Body of pancreas (tissue), 4 donors: Measurements from ENCODE around the gene TWIST1. TPM values are rescaled to one million over a fixed set of nuclear protein-coding genes. Genes with fewer than 3 reads are reported as not detected.

Experiments used
- ATAC-seq: fragments of 150-250 bp; one replicate; pipeline ENCODE4 v1.9.1; 2016
- DNase-seq, 4 donors: peaks; one replicate each; pipeline ENCODE4 v3.0.0-alpha.2; 2019
- H3K27ac ChIP-seq, 4 donors: fragments of 200-600 bp; sonication (generic); 1 replicate in 3 of 4; 2 replicates in 1 of 4; pipeline versions ENCODE4 v1.5.1 to v1.6.1; 2016 to 2019; ENCODE audit warnings: mild to moderate bottlenecking in 1 of 4, mixed read lengths in 1 of 4, moderate library complexity in 1 of 4
- H3K27me3 ChIP-seq, 2 donors: fragments of 200-600 bp; sonication (generic); one replicate each; pipeline ENCODE4 v1.6.0; 2016; ENCODE audit warnings: mild to moderate bottlenecking in 1 of 2
- H3K36me3 ChIP-seq, 2 donors: fragments of 200-600 bp; sonication (generic); replicated peaks in 1 of 2; 2 replicates each; pipeline ENCODE4 v1.5.1; 2016; ENCODE audit warnings: low read depth in 2 of 2; ENCODE audit not compliant: insufficient read depth in 1 of 2
- H3K4me1 ChIP-seq: fragments of 200-600 bp; sonication (generic); one replicate; pipeline ENCODE4 v1.6.0; 2016
- H3K4me3 ChIP-seq, 2 donors: fragments of 200-600 bp; sonication (generic); 1 replicate in 1 of 2; 2 replicates in 1 of 2; pipeline ENCODE4 v1.5.1; 2016 to 2019
- H3K9me3 ChIP-seq, 3 donors: fragments of 200-600 bp; sonication (generic); 1 replicate in 2 of 3; 2 replicates in 1 of 3; pipeline ENCODE4 v1.5.1; 2016
- CTCF ChIP-seq, 7 experiments: fragments of 450-650 bp in 4 of 7; fragments of 200-600 bp in 3 of 7; sonication (generic) in 3 of 7; IDR thresholded peaks; one replicate each; pipeline ENCODE4 v1.5.1; 2016 to 2019; ENCODE audit warnings: antibody characterized with exemption in 7 of 7
- POLR2A ChIP-seq, 3 donors: fragments of 450-650 bp; IDR thresholded peaks; one replicate each; pipeline ENCODE4 v1.6.1; 2016; ENCODE audit warnings: antibody characterized with exemption in 3 of 3, mild to moderate bottlenecking in 2 of 3
- WGBS, 2 donors: methylation state at CpG; one replicate each; pipeline ENCODE4 v1.1.5; 2017; 5-methylcytosine and 5-hydroxymethylcytosine counted together
- intact Hi-C: fragments of 100-400 bp; cut with DNase I; formaldehyde crosslinking; loops from one replicate; pipeline ENCODE4 v1.15.1; 2023
- total RNA-seq, 2 donors: library from RNA; depleted of rRNA; stranded (reverse); fragments of >200 nt; gene quantifications; one replicate each; pipeline ENCODE4 v1.1.0, GENCODE V29; 2016

The TWIST1 gene
- total RNA-seq, 2 donors from 2014 or later: 0.52 to 3.0 TPM

- no peaks in the 10 kb centered on the region for H3K9me3 ChIP-seq
- H3K27me3 ChIP-seq: no peaks in the 10 kb centered on the region
- TF ChIP-seq POLR2A (IDR thresholded peaks at IDR 0.05) (no peak), CTCF (IDR thresholded peaks at IDR 0.05) (no peak)
- no peaks in the 10 kb centered on the region for H3K36me3 ChIP-seq
- no peak overlapping the region for H3K4me3 ChIP-seq
- WGBS, 2 donors: 55 to 59% methylated on average over 6 of the region's 6 CpGs
- intact Hi-C loops: no loop called here
- H3K4me1 ChIP-seq: no peaks in the 10 kb centered on the region
- ATAC-seq (no peak), DNase-seq (no peak)
- H3K27ac ChIP-seq: no peak overlapping the region
These were observed 25.8 kb downstream of the TWIST1 start for GRCh38 chr7:19091550-19092200.

- DNase-seq (no peak), ATAC-seq (no peak)
- H3K27ac ChIP-seq: no peak overlapping the region
- H3K36me3 ChIP-seq: no peaks in the 10 kb centered on the region
- no peaks in the 10 kb centered on the region for H3K4me1 ChIP-seq
- H3K9me3 ChIP-seq: no peaks in the 10 kb centered on the region
- intact Hi-C loops: no loop called here
- no peak for TF ChIP-seq POLR2A (IDR thresholded peaks at IDR 0.05)
- TF ChIP-seq CTCF (IDR thresholded peaks at IDR 0.05): no peak
- H3K27me3 ChIP-seq: no peaks in the 10 kb centered on the region
- 42 to 64% methylated on average over 2 of the region's 2 CpGs for WGBS, 2 donors
- no peak overlapping the region for H3K4me3 ChIP-seq
These were observed 26.9 kb downstream of the TWIST1 start for GRCh38 chr7:19090526-19090925.

- ATAC-seq: no peak
- H3K27ac ChIP-seq: no peak overlapping the region
- 21 to 26% methylated on average over 3 of the region's 3 CpGs for WGBS, 2 donors
- DNase-seq: no peak
- H3K27me3 ChIP-seq: no peaks in the 10 kb centered on the region
- no peaks in the 10 kb centered on the region for H3K36me3 ChIP-seq
- H3K9me3 ChIP-seq: no peaks in the 10 kb centered on the region
- H3K4me1 ChIP-seq: no peaks in the 10 kb centered on the region
- TF ChIP-seq CTCF (IDR thresholded peaks at IDR 0.05): no peak
- no peak for TF ChIP-seq POLR2A (IDR thresholded peaks at IDR 0.05)
- H3K4me3 ChIP-seq: no peak overlapping the region
- intact Hi-C loops: no loop called here
These were observed 27.6 kb downstream of the TWIST1 start for GRCh38 chr7:19089797-19090196.

GRCh38 chr7:19089378-19089777 is 28.1 kb downstream of the TWIST1 start:
- Histone ChIP-seq H3K27ac (no peak overlapping the region), H3K4me1 (no peaks in the 10 kb centered on the region), H3K4me3 (no peak overlapping the region), H3K36me3 (no peaks in the 10 kb centered on the region), H3K27me3 (no peaks in the 10 kb centered on the region), H3K9me3 (no peaks in the 10 kb centered on the region)
- WGBS, 2 donors: 41 to 46% methylated on average over 2 of the region's 2 CpGs
- TF ChIP-seq CTCF (IDR thresholded peaks at IDR 0.05): no peak
- no peak for TF ChIP-seq POLR2A (IDR thresholded peaks at IDR 0.05)
- intact Hi-C loops: no loop called here
- ATAC-seq (no peak), DNase-seq (no peak)

GRCh38 chr7:19080093-19080492 is 37.3 kb downstream of the TWIST1 start:
- intact Hi-C loops: no loop called here
- ATAC-seq (no peak), DNase-seq (no peak)
- Histone ChIP-seq H3K27ac (no peak overlapping the region), H3K27me3 (no peaks in the 10 kb centered on the region), H3K9me3 (no peaks in the 10 kb centered on the region), H3K4me1 (no peaks in the 10 kb centered on the region), H3K4me3 (no peak overlapping the region), H3K36me3 (no peaks in the 10 kb centered on the region)
- TF ChIP-seq CTCF (IDR thresholded peaks at IDR 0.05): no peak
- no peak for TF ChIP-seq POLR2A (IDR thresholded peaks at IDR 0.05)
- 20 to 26% methylated on average over 1 of the region's 1 CpG for WGBS, 2 donors
